Measurements from ENCODE around the gene P2RX6. TPM values are rescaled to one million over a fixed set of nuclear protein-coding genes. Genes with fewer than 3 reads are reported as not detected.
"Not testable (repeated sequence)": the region's sequence is repeated elsewhere in the genome, so short reads cannot be mapped to it uniquely, and the experiment has no call there.

P2RX6 gene
- total RNA-seq, 1 experiment from 2014 or later, result 2.8 TPM

GRCh38 chr22:21031545-21032036, 16.6 kb downstream of the P2RX6 start:
- no peak for DNase-seq (ENCODE audit: low spot score)

DNA sequence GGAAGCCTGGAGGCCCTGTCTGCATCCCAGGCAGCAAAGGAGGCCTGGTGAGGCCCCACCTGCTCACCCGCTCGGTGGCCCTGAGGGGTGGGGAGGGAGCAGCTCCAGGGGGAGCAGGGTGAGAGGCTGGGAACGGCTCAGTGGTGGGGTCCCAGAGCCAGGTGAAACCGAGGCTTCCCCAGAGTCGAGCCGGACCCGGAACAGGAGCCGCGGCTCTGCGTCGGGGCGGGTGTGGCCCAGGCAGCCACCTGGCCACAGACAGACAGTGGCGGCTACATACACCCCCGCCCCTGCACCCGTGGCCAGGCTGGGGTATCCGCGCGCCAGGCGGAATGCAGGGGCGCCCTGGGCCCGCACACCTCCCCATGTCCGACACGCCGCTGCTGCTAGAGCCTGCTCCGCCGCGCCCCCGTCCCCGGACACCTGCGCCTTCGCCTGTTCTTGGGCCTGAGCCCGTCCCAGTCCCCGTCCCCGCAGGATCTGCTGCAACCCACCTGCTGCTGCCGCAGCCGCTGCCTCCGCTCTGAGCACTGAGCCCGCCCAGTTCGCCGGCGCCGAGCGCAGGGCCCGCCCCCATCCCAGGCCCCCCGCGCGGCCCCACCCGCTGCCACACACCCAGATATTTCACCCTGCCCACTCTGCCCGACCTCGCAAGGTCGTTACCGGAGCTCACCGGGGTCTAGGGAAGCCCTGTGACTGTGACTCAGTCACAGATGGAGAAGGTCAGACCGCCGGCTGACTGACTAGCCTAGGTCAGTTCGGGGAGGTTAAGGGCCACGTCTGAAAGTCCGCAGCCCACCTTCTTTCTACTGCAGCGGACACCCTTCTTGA, 17.3 kb downstream of the P2RX6 start, which contains the start of gene SLC7A4:
Gene SLC7A4 (minus strand): TSS at position 525 of the 831 bp plus-strand sequence. CDS start 749 bp downstream, outside the sequence.
- DNase-seq (ENCODE audit: low spot score), result no peak

- DNase-seq (ENCODE audit: low spot score), result no peak
These were observed 18.1 kb downstream of the P2RX6 start for GRCh38 chr22:21032868-21033688.

- DNase-seq (ENCODE audit: low spot score), result no peak
These were observed 18.9 kb downstream of the P2RX6 start for GRCh38 chr22:21033895-21034294.

DNA sequence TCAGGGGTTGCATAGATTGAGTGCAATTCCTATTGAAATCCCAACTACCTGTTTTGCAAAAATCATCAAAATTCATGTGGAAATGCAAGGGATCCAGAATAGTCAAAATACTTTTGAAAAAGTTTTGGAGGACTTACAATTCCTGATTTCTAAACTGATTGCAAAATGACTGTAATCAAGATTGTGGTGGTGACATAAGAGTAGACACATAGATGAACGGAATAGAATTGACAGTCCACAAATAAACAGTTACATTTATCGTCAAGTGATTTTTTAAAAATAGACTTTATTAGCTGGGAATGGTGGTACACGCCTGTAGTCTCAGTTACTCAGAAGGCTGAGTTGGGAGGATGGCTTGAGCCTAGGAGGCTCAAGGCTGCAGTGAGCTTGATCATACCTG, 20.0 kb downstream of the P2RX6 start:
- no peak for DNase-seq (ENCODE audit: low spot score)

DNA sequence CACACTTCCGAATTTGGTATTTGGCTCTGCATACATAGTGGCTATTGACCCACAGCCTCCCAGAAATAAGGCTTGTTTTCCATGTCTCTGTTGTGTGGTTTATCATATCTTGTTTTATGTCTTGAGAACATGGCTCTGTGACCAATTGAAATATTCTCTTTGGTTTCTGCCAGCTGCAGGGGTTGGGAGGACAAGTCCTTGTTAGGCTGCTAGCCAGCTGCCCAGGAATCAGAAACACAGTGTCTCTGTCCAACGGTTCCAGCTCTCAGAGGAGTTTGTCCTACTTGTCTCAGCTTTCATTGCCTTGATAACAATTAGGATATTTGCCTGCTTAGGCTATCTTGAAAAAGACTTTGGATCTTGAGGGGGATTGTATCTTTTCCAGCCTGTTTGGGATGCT, 23.4 kb downstream of the P2RX6 start:
- DNase-seq (ENCODE audit: low spot score), result no peak

GRCh38 chr22:21039158-21039557, 24.2 kb downstream of the P2RX6 start:
- not testable (repeated sequence) for DNase-seq (ENCODE audit: low spot score)

GRCh38 chr22:21041937-21042336, 27.0 kb downstream of the P2RX6 start:
- peak; percentile 27 for DNase-seq (ENCODE audit: low spot score)

DNA sequence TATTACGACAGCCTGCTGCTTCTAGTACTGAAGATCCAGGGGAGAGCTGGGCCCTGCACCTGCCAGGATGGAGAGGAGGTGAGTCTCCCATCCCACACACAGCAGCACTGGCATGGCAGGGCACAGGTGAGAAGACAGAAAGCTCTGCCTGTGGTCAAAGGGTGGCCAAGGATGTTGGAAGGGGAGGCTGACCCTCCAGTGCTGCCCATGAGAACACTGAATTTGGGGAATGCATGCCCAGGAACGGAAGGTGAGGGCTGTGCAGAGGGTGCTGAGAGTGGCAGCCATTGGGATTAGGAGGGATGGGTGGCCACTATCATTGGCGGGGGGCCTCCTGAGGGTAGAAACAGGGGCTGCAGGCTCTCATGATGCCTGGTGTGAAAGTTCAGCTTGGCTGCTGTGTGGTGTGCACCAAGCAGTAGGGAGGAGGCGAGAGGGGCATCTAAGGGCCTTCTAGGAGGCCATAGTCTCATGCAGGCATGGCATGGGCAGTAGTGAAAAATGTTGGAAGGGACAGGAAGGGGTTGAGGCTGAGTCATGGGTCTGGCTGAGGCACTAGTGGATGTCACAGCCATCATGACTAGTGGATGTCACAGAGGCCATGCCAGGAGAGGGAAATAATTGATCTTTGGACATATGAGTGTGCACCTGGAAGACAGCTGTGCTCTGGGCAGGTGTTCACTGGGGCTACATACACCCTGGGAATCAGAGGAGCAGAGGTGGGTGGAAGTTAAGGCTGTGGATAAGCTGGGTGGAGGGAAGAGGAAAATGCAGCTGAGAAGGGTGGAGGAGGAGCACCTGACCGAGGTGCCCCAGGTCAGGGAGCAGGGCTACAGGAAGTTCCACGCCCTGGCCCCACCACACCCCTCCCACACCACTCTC, 28.3 kb downstream of the P2RX6 start:
- DNase-seq (ENCODE audit: low spot score), result peak; percentile 52

- no peak for DNase-seq (ENCODE audit: low spot score)
These were observed 29.0 kb downstream of the P2RX6 start for GRCh38 chr22:21043860-21044535.

DNA sequence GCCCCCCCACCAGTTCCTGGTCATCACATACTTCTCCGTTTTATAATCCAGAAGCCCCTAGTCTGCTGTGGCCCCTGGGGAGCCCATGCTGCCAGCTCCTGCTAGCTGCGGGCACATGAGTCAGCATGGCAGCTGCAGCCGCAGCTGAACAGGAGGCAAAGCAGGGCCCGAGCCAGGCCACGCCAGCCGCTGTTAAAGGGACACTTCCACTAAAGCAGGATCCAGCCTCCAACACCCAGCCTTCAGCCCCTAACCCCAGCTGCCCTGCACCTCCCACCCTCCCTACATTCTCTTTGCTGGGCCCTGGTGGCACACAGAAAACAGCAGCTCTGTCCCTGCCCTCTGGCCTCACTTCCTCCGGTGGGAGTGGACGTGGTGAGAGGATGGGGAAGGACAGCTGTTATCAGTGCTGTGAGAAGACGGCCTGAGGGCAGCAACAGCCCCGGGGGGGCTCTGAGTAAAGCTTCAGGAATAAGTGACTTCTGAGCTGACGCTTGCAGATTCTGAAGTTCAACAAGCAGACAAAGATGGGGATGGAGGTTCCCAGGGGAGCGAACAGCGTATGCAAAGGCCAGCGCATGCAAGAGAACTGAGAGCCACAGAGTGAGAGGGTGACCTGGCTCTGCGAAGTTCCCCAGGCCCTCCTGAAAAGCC, 30.1 kb downstream of the P2RX6 start:
- peak; percentile 48 for DNase-seq (ENCODE audit: low spot score)

- peak; percentile 67 for DNase-seq (ENCODE audit: low spot score)
These were observed 30.8 kb downstream of the P2RX6 start, which contains the start of gene LRRC74B for GRCh38 chr22:21045585-21046294. Gene LRRC74B (plus strand): TSS chr22:21045946. CDS start chr22:21045987, 41 bp downstream.

DNA sequence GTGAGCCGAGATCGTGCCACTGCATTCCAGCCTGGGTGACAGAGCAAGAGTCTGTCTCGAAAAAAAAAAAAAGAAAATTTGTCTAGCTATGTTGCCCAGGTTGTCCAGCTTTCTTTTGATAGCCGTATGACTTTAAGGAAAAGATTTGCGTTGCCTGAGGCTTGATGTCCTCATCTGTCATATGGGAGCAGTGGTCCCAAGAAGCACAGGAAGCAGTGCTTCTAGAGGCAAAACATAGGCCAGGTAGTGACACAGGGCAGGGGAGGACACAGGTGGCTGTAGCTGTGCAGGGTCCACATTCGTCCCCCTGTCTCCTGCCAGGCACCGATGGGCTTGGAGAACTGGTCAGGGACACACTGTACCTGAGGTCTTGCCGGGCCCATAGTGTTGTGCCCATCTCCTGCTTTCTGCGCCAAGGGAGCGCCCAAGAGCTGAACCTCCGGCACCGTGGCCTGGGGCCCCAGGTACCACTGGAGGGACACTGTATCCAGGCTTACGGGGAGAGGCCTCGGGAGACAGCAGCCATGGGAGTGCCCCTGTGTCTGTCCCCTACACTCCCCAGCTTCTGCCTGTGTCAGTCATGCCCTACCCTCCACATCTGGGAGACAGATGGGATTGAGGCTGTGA, 32.2 kb downstream of the P2RX6 start:
- no peak for DNase-seq (ENCODE audit: low spot score)

DNA sequence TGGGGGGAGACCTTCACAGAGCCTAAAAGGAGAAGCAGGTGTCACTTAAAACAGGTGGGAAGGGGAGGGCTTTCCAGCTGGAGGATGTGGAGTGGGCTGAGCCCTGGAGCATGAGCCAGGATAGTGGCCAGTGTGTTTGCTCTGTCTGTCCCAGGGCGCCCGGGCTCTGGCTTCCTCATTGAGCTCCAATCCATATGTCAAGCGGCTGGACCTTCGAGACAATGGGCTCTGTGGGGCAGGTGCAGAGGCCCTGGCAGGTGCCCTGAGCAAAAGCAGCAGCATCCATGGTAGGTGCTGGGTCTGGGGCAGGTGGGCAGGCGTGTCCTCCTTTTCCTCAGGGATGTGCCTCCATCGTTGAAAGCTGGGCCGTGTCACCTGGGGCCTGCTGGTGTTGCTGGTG, 32.8 kb downstream of the P2RX6 start:
- DNase-seq (ENCODE audit: low spot score), result no peak

GRCh38 chr22:21048448-21048847, 33.5 kb downstream of the P2RX6 start:
- DNase-seq (ENCODE audit: low spot score), result not testable (repeated sequence)

- not testable (repeated sequence) for DNase-seq (ENCODE audit: low spot score)
These were observed 34.0 kb downstream of the P2RX6 start for GRCh38 chr22:21048965-21049364.

GRCh38 chr22:21051145-21051830, 36.3 kb downstream of the P2RX6 start:
- DNase-seq (ENCODE audit: low spot score), result no peak

DNA sequence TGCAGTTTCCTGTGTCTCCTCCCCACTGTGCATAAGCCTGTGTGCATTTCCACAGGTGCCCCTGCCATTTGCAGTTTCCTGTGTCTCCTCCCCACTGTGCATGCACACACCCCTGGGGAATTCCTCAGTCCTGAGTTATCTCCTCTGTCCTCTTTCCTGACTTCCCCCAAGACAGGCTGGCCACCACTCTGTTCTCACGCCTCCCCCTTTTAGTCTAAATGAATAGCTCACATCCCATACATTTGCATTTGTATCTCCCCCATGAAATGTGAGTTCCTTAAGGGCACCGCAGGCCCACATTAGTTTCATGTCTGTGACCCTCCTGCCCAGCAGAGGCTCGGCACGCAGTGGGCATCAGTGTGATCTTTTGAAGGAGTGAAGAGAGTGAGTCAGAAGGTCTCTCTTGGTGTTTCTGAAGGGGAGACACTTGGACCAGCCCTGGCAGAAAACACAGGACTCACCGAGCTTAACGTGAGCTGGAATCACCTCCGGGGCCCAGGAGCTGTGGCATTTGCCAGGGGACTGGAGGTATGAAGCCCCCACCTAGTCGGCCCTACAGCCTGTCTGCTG, 37.0 kb downstream of the P2RX6 start:
- DNase-seq (ENCODE audit: low spot score), result peak; percentile 29

All from A172 (cell line).